ENCODE measurements around the gene BCL2L12.

DNA sequence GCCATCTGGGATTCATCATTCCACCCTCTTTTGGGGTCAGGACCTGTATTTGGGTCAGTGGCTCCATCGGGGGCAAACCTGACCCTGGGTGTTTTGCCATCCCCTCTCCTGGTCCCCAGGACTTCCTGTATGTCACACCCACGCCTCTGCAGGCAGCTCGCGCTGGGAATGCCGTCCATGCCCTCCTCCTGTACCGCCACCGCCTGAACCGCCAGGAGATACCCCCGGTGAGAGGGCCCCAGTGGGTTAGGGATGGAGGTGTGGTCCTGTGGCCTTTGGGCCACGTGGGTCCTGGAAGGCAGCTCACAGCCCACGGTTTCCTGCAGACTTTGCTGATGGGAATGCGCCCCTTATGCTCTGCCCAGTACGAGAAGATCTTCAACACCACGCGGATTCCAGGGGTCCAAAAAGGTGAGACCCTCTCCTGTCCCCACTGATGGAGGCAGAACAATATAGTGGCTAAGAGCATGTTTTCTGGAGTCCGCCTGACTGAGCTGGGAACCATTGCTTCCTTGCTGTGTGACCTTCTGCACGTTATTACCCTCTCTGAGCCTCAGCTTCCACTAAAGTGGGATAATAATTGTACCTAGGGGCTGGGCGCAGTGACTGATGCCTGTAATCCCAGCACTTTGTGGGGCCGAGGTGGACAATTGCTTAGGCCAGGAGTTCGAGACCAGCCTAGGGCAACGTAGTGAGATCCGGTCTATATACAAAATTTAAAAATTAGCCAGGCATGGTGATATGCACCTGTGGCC is 39.3 kb downstream of the BCL2L12 start:
- TF ChIP-seq, protein P1, sequence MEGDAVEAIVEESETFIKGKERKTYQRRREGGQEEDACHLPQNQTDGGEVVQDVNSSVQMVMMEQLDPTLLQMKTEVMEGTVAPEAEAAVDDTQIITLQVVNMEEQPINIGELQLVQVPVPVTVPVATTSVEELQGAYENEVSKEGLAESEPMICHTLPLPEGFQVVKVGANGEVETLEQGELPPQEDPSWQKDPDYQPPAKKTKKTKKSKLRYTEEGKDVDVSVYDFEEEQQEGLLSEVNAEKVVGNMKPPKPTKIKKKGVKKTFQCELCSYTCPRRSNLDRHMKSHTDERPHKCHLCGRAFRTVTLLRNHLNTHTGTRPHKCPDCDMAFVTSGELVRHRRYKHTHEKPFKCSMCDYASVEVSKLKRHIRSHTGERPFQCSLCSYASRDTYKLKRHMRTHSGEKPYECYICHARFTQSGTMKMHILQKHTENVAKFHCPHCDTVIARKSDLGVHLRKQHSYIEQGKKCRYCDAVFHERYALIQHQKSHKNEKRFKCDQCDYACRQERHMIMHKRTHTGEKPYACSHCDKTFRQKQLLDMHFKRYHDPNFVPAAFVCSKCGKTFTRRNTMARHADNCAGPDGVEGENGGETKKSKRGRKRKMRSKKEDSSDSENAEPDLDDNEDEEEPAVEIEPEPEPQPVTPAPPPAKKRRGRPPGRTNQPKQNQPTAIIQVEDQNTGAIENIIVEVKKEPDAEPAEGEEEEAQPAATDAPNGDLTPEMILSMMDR (IDR thresholded peaks at IDR 0.05) = no peak
- TF ChIP-seq POLR2A (IDR thresholded peaks at IDR 0.05) = no peak

All from vagina (tissue), 2 donors.